GM10248 (cell line): Measurements from ENCODE around the gene EZH1.

ENCODE experiments used
- CTCF ChIA-PET: fragments of 300-600 bp; sonication (Branson Sonifier 250); formaldehyde crosslinking; extraction: SDS; loops from one replicate; lab custom pipeline; 2021; ENCODE audit warnings: antibody characterized with exemption; lab: Yijun Ruan, JAX
- POLR2A ChIA-PET: fragments of 350-650 bp; sonication (Branson Sonifier 250); formaldehyde crosslinking; extraction: SDS; loops from one replicate; lab custom pipeline; 2020; ENCODE audit warnings: antibody characterized with exemption; lab: Yijun Ruan, JAX
- DNase-seq: peaks from one replicate; pipeline ENCODE4 v3.0.0; 2012; ENCODE audit errors: extremely low spot score
- CTCF ChIP-seq: IDR thresholded peaks from 2 replicates; pipeline ENCODE4 v1.5.1; 2012; ENCODE audit warnings: mild to moderate bottlenecking, low read depth; ENCODE audit errors: extremely low read depth, missing control alignments, control extremely low read depth

EZH1 gene

GRCh38 chr17:42677921-42678781 is 66.7 kb downstream of the EZH1 start:
- POLR2A ChIA-PET: no interaction called here
- DNase-seq: peak; percentile 89
- no peak for TF ChIP-seq CTCF
- CTCF ChIA-PET: interaction anchor here (1.0 to 6.5 kb wide), 13 partner anchors 11 to 806 kb away, joined by 3 to 97 read pairs (median 5); partner anchors contain the start of genes DHX8, PSMC3IP, RETREG3 and TUBG1

GRCh38 chr17:42677012-42677857 is 67.6 kb downstream of the EZH1 start:
- ChIA-PET CTCF (interaction anchor here (1.0 to 6.5 kb wide), 7 partner anchors 9 to 99 kb away, joined by 3 to 97 read pairs (median 4); partner anchors contain the start of genes PSMC3IP, RETREG3 and TUBG1), POLR2A (interaction anchor here (1.0 to 1.2 kb wide), 2 partner anchors 14 to 68 kb away, joined by 3 to 4 read pairs; partner anchors contain the start of genes RETREG3 and TUBG1)
- DNase-seq: peak; percentile 98
- TF ChIP-seq CTCF: no peak

GRCh38 chr17:42676424-42677011 is 68.3 kb downstream of the EZH1 start, which contains the start of gene PLEKHH3:
TSS of gene PLEKHH3 (minus strand) at chr17:42676994. CDS start at chr17:42676563, 431 bp downstream.
- TF ChIP-seq CTCF: no peak
- CTCF ChIA-PET: interaction anchor here (0.9 to 6.5 kb wide), 8 partner anchors 8 to 99 kb away, joined by 3 to 97 read pairs (median 4); partner anchors contain the start of genes PSMC3IP, RETREG3 and TUBG1
- DNase-seq: no peak
- POLR2A ChIA-PET: interaction anchor here (1.0 to 1.2 kb wide), 2 partner anchors 13 to 67 kb away, joined by 3 to 4 read pairs; partner anchors contain the start of genes RETREG3 and TUBG1

GRCh38 chr17:42675965-42676423 is 68.8 kb downstream of the EZH1 start:
- DNase-seq: no peak
- no peak for TF ChIP-seq CTCF
- CTCF ChIA-PET: interaction anchor here (0.9 to 6.5 kb wide), 8 partner anchors 8 to 98 kb away, joined by 3 to 97 read pairs (median 4); partner anchors contain the start of genes PSMC3IP, RETREG3 and TUBG1
- POLR2A ChIA-PET: interaction anchor here (1.2 kb wide), 1 partner anchor 67 kb away, joined by 4 read pairs; the partner anchor contains the start of genes RETREG3 and TUBG1

GRCh38 chr17:42675348-42675964 is 69.4 kb downstream of the EZH1 start:
- no peak for TF ChIP-seq CTCF
- ChIA-PET POLR2A (no interaction called here), CTCF (interaction anchor here (0.9 to 6.5 kb wide), 8 partner anchors 12 to 98 kb away, joined by 3 to 97 read pairs (median 9); partner anchors contain the start of genes PSMC3IP, RETREG3, TUBG1 and TUBG2)
- no peak for DNase-seq
